ENCODE measurements around the gene AZIN2. TPM values are rescaled to one million over a fixed set of nuclear protein-coding genes. Genes with fewer than 3 reads are reported as not detected.

AZIN2 gene
- total and polyA plus RNA-seq, 2 donors (not counting 3 experiments of a cell fraction or from before 2014, with no cell fraction given), result 0.91 to 1.4 TPM

GRCh38 chr1:33097137-33097611, 16.2 kb downstream of the AZIN2 start:
- Histone ChIP-seq H3K9ac (replicated peaks; ENCODE audit: extremely low read depth, insufficient read depth, low read length) (no peak overlapping the region), H3K27me3 (ENCODE audit: control insufficient read depth in 2 of 2, insufficient read depth in 2 of 2, low read length in 2 of 2) (peaks cover 0 to 1% of the 10 kb centered on the region in 2 experiments)
- CTCF ChIA-PET, result interaction anchor here (0.7 to 2.3 kb wide), 2 partner anchors 11 to 516 kb away, joined by 3 to 15 read pairs; no protein-coding TSS in a partner anchor

More at GRCh38 chr1:33097137-33097611, 16.2 kb downstream of the AZIN2 start:
- TF ChIP-seq CTCF (IDR thresholded peaks at IDR 0.05; ENCODE audit: extremely low read depth in 1 of 2, insufficient read depth in 1 of 2, low read depth in 1 of 2, low read length in 2 of 2) (no peak), MYC (IDR thresholded peaks at IDR 0.05; ENCODE audit: low read depth, low read length) (no peak), EZH2 (IDR thresholded peaks at IDR 0.05; ENCODE audit: borderline replicate concordance, low read depth, low read length, severe bottlenecking) (no peak), JUN (IDR thresholded peaks at IDR 0.05; ENCODE audit: borderline replicate concordance, insufficient read depth, insufficient read length, low read depth) (no peak), FOS (IDR thresholded peaks at IDR 0.05; ENCODE audit: borderline replicate concordance, insufficient read depth, low read length) (no peak), POLR2AphosphoS5 (IDR thresholded peaks at IDR 0.05; ENCODE audit: insufficient read depth, low read depth, low read length) (no peak), POLR2A (IDR thresholded peaks at IDR 0.05; ENCODE audit: low read depth, low read length) (no peak), GATA2 (IDR thresholded peaks at IDR 0.05; ENCODE audit: insufficient read depth, insufficient read length, low read depth, low read length) (no peak)
- TF ChIP-seq, protein P1, sequence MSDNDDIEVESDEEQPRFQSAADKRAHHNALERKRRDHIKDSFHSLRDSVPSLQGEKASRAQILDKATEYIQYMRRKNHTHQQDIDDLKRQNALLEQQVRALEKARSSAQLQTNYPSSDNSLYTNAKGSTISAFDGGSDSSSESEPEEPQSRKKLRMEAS (IDR thresholded peaks at IDR 0.05; ENCODE audit: insufficient read depth, insufficient read length), result no peak
- H3K36me3 ChIP-seq (ENCODE audit: control insufficient read depth in 2 of 2, extremely low read depth in 1 of 2, insufficient read depth in 2 of 2, low read length in 2 of 2), result no peaks in the 10 kb centered on the region
- intact Hi-C loops (cut with micrococcal nuclease) (no loop called here), dilution Hi-C loops (cut with MboI; ENCODE audit: extremely low pct_ligation_motif_present, low sequenced_read_pairs) (no loop called here)
- FAIRE-seq (no peak), DNase-seq (ENCODE audit: low read depth, low spot score) (no peak)
- POLR2A ChIA-PET, result no interaction called here
- H4K20me1 ChIP-seq (replicated peaks; ENCODE audit: control insufficient read depth, extremely low read depth, insufficient read depth, low read length), result no peaks in the 10 kb centered on the region
- no peak overlapping the region for H3K4me3 ChIP-seq (replicated peaks in 1 of 3; ENCODE audit: insufficient read depth in 1 of 3, low read depth in 1 of 3, low read length in 3 of 3)
- H3K9me3 ChIP-seq (replicated peaks; ENCODE audit: control insufficient read depth, insufficient read depth, low read length), result no peaks in the 10 kb centered on the region
- BruUV-seq (replicated peaks), result no TSS peak
- H3K4me1 ChIP-seq (ENCODE audit: control insufficient read depth, extremely low read depth, insufficient read depth, low read length), result no peaks in the 10 kb centered on the region
- H3K27ac ChIP-seq (ENCODE audit: insufficient read depth, low read depth, low read length), result no peak overlapping the region
- H3K4me2 ChIP-seq (ENCODE audit: insufficient read depth, low read length), result no peak overlapping the region
- no peaks in the 10 kb centered on the region for H3K79me2 ChIP-seq (ENCODE audit: control insufficient read depth, insufficient read depth, low read length)
- H2AFZ ChIP-seq (ENCODE audit: low read depth, low read length), result no peak overlapping the region
- H3K9me1 ChIP-seq (replicated peaks; ENCODE audit: control insufficient read depth, extremely low read depth, insufficient read depth, low read length), result no peaks in the 10 kb centered on the region
